Measurements from ENCODE around the gene FOXF2.

Gene FOXF2

DNA sequence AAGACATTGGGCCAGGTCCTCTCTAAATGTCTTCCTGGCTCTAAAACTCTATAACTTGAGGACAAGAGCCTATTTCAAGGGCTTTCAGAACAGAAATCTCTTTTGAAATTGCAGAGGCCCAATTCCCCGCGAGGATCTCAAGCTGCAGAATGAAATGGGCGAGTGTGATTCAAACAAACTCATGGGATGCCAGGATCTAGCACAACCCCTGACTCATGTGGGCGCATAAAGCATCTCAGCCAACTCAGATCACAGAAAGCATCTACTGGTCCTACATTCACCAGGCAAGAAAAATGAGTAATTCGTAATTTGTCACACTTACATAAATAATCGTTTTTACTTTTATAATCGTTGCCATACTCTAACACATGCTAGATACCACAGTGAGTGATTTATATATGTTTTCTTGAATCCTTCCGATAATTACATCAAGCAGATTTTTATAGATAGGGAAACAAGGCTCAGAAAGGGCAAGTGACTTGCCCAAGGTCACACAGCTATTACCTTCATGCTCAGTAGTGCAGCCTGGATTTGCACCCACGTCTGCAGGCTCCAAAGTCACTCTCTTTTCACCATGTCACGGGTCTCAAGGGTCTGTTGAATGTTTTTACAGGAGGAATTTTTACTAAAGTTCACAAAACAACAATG, 26.2 kb downstream of the FOXF2 start:
- DNase-seq: peak; percentile 5

DNA sequence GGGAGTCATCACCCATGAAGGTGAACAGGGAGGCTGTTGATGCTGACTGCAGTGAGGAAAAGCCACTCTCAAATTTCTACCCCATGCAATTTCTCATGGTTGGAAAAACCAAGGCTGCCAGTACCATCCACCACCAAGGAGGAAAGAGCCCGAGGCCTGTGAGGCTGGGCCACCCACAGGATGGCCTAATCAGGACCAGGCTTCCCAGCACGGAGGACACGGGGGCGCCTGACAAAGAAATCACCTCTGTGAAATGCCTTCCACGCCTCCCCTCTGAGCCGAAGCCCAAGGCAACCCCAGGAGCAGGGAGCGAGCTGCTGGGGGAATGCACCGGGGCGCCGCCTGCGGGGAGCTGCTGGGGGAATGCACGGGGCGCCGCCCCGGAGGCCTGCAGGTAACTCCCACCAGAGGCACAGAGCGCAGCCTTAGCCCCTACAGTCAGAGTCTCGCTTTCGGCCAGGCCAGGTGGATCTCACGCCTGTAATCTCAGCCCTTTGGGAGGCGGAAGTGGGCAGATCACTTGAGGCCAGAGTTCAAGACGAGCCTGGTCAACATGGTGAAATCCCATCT, 26.9 kb downstream of the FOXF2 start:
- no peak for DNase-seq

DNA sequence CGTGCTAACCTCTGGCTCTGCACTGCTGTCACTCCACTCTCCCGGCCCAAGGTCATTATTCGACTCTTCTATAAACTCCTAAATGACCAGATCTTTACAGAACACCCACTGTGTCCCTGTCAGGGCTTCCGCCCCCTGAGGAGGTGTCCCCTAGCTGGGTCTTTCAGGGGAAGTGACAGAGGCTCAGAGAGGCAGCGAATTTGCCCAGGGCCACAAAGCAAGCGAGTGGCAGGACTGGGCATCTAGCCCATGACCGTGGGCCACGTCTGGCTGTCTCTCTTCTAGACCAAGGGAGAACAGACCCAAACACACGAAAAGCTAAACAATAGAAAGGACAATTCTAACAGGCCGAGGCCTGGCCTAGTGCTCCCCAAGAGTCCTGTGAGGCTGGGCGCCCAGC, 27.4 kb downstream of the FOXF2 start:
- DNase-seq: no peak

- no peak for DNase-seq
These were observed 28.3 kb downstream of the FOXF2 start for GRCh38 chr6:1417718-1418117.

- no peak for DNase-seq
These were observed 29.3 kb downstream of the FOXF2 start for GRCh38 chr6:1418471-1419191.

GRCh38 chr6:1420382-1420781, 31.0 kb downstream of the FOXF2 start:
- DNase-seq: no peak

DNA sequence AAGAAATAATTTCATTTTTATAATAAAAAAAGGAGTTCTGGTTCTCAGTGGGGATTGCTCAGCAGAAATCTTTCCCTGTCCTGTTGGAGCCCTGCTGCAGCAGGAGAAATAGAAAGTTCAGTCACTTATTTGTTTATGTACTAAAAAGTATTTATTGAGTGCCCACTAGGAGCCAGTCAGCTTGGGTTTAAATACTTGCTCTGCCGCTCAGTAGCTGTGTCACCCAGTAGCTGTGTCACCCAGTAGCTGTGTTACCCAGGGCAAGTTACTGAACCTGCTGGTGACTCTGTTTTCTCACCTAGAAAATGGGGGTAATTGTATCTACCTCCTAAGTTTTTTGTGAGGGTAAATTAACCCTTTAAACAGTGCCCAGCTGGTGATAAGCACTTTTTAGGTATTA, 32.9 kb downstream of the FOXF2 start:
- DNase-seq: no peak

DNA sequence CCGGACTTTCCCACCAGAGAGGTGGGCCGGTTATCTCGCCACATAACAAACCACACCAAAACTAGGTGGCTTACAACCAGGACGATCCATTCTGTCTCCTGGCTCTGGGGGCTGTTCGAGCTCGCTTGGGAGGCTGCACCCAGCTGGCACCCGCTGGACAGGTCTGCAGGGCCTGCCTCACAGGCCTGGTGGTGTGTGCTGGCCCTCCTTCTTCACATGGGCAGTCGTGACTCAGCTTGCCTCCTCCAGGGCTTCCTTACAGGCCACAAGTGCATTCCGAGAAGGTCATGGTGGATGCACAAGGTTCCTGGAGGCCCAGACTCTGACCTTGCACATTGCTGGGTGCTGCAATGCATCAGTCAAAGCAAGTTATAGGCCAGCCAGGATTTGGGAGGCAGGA, 34.2 kb downstream of the FOXF2 start:
- DNase-seq: no peak

GRCh38 chr6:1424306-1424927, 35.0 kb downstream of the FOXF2 start:
- DNase-seq: peak; percentile 54

GRCh38 chr6:1426416-1426815, 37.0 kb downstream of the FOXF2 start:
- DNase-seq: no peak

DNA sequence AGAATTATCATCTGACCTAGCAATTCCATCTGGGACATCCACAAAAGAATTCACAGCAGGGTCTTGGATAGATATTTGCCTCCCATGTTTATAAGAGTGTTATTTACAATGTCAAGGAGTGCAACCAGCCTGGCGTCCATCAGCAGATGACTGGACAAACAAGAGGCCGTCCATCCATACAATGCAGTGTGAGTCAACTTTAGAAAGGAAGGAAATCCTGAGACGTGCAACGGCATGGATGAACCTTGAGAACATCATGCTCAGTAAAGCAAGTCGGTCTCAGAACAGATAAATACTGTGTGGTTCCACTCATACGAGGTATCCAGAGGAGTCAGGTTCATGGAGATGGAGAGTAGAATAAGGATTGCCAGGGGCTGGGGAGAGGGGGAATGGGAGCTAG, 46.4 kb downstream of the FOXF2 start:
- no peak for DNase-seq

DNA sequence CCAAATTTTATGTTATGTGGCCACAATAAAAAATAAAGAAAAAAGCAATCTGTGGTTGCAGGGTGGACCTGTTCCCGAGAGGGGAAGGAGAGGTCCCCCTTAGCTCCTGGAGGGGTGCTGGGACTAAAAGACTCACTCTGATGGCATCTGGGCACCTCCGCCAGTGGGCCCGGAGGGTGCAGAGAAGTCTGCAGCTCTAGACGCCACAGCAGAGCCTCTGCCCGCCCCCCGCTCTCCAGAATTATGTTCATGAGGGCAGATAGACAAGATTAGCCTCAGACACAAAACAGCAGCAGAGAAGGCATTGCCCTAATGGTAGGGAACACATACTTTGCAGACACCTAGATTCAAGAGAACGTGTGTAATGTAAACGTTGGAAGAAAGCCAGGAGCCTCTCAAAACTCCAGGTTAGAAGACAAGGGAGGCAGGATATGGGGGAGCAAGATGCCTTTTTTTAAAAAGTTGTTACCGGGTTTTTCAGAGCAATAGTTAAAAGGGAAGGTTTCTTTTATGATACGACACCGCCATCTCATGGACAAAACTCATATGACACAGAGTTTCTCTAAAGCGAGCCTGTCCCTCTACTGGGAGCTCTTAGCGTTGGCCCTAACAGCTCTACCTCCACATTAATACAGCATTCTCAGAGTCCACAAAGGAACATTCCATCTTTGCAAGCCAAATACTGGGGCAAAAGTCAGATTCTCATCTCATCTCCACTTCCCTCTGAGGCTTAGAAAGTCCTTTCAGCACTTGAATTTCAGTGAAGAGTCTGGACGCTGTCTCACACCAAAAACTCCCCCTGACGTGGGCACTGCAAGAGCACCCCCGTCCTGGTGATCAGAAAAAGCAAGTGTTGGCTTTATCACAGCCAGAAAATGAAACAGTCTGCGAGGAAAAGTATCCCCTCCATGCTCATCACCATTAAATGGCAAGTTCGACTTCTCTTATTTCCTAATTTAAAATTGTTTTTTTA, 47.2 kb downstream of the FOXF2 start:
- peak; percentile 62 for DNase-seq

DNA sequence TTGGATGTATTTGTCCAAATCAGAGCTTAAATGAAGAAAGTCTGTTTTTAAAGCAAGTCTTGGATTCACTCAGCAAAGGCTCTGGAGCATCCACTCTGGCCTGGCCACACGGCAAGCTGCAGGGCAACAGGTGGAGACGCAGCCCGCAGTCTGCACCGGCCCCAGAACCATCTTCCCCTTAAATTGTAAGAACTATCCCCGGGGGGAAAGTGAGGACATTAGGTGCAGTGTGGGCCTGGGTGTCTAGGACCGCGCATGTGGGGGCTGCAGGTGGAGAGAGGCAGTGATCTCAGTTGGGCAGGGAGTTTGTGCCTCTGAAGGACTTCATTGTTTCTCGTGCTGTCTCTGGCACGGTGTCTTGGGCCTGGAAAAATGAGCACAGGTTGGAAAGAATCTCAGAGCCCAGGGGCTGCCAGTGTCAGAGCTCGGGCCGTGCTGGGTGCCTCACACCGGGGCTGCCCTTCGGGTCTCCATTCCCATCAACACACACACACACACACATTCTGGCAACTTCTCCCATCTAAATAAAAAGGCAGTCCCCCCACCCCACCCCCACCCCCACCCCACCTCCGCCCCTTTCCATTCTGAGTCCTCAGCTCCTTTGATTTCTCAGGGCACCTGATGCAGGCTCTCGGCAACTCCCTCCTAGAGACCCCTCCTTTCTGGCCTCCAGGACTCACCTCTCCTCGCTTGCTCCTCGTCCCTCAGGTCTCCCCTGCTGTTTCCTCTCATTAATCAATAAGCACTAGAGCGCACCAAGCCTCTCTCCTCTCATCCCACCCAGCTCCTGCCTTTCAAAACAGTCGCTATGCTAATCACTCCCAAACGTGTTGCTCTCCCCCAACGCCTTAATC, 48.4 kb downstream of the FOXF2 start:
- no peak for DNase-seq

GRCh38 chr6:1438471-1438881, 49.1 kb downstream of the FOXF2 start:
- no peak for DNase-seq

DNA sequence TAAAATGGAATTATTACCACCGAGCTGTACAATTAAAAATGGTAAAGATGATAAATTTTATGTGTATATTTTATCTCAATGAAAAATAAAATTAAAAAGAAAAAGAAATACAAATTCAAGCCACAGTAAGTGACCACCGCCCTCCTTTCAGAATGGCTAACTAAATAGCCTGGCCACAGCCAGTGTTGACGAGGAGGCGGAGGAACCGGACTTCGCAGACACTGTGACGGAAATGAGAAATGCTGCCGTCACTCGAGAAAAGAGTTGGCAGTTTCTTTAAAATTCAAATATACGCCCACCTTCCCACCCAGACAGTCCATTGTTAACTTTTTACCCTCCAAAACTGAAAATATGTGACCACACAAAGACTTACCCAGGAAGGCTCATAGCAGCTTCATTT, 50.0 kb downstream of the FOXF2 start:
- DNase-seq: no peak

DNA sequence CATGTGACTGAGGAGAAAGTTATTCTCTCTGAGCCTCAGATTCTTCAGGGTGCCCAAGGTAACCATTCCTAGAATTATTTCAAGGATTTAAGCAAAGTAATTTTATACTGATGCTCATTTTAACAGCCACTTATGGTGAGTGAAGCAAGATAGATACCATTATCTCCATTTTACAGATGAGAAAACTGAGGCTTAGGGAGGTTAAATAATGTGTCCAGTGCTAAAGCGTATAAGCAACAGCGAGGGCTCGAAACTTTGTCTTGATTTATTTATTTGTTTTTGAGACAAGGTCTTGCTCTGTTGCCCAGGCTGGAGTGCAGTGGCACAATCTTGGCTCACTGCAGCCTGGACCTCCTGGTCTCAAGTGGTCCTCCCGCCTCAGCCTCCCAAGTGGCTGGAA, 53.6 kb downstream of the FOXF2 start:
- DNase-seq: no peak
